Measurements from ENCODE around the gene PAK4.

GRCh38 chr19:39084732-39085080, 40.9 kb upstream of the PAK4 start:
- TF ChIP-seq ATF1 (CRISPR knock-in tag; IDR thresholded peaks at IDR 0.05) (no peak), ATF2 (CRISPR knock-in tag; IDR thresholded peaks at IDR 0.05; ENCODE audit: borderline replicate concordance, low read depth) (no peak), TEAD4 (CRISPR knock-in tag; IDR thresholded peaks at IDR 0.05) (no peak), NFYB (CRISPR knock-in tag; conservative IDR thresholded peaks at IDR 0.05; ENCODE audit: low read depth) (no peak)
